AG10803 (cell line): ENCODE data around the gene YWHAG.

Source experiments
- DNase-seq: peaks from one replicate; pipeline ENCODE4 v3.0.0; 2010; ENCODE audit warnings: low read depth
- H3K4me3 ChIP-seq: 2 replicates; pipeline ENCODE4 v1.5.1; 2011; ENCODE audit warnings: mild to moderate bottlenecking, low read length, control low read depth
- TF ChIP-seq, protein P1 (sequence below): conservative IDR thresholded peaks from 2 replicates; pipeline ENCODE4 v1.5.1; 2011; ENCODE audit warnings: mild to moderate bottlenecking, low read length, control low read depth, inconsistent platforms

The YWHAG gene

DNA sequence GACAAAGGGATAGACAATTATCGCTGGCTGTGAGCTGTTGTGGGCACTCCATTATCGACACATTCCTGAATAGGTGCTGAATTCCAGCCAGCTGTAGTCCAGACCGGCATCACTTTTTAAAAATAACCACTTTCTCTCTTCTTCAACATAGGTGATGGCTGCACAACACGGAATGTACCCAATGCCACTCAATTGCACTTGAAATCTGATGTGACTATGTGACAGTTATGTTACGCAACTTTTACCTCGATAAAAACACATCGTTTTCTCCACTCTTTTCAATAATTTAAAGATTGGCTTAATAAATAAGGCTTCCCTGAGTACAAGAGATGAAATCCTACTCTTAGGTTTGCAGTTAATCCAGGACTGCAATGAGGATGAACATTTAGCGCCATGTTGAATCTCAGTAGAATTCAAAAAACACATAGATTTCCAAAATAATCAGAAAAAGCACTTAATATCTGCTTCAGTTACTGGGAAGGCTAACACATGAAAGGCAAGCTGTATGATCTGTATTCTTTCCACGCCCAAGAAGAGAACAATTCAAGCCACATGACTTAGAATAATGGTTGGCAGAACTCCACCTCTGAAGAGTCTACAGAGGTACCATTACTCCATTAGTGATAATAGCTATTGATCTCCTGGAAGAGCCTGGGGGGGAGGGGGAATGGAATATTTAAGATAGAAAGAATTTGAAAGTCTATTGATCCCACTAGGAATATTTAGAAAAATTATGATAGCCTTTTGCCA lies 3.6 kb downstream of the YWHAG start:
- TF ChIP-seq, protein P1, sequence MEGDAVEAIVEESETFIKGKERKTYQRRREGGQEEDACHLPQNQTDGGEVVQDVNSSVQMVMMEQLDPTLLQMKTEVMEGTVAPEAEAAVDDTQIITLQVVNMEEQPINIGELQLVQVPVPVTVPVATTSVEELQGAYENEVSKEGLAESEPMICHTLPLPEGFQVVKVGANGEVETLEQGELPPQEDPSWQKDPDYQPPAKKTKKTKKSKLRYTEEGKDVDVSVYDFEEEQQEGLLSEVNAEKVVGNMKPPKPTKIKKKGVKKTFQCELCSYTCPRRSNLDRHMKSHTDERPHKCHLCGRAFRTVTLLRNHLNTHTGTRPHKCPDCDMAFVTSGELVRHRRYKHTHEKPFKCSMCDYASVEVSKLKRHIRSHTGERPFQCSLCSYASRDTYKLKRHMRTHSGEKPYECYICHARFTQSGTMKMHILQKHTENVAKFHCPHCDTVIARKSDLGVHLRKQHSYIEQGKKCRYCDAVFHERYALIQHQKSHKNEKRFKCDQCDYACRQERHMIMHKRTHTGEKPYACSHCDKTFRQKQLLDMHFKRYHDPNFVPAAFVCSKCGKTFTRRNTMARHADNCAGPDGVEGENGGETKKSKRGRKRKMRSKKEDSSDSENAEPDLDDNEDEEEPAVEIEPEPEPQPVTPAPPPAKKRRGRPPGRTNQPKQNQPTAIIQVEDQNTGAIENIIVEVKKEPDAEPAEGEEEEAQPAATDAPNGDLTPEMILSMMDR, result no peak
- no peak overlapping the region for H3K4me3 ChIP-seq
- DNase-seq, result no peak

DNA sequence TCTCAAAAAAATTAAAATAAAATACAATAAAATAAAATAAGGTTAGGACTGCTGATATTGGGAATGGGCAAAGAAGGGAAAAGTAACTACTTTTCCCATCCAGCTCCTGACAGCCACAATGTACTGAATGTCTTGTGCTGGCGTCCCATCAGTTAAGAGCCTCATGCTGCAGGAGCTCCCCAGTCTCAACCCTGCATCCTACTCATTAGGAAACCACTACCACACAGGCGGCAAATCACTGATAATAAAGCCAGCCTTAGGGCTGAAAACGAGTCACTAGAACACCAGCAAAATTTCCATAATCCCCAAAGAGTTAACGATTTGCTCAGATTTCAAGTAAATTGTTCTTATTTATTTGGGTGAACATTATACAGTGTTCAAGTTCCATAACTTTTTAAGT lies 4.3 kb downstream of the YWHAG start:
- DNase-seq, result no peak
- H3K4me3 ChIP-seq, result no peak overlapping the region
- TF ChIP-seq, protein P1, result no peak

- TF ChIP-seq, protein P1, result no peak
- no peak for DNase-seq
- H3K4me3 ChIP-seq, result no peak overlapping the region
These were observed 5.0 kb downstream of the YWHAG start for GRCh38 chr7:76353744-76354143.

- no peak overlapping the region for H3K4me3 ChIP-seq
- peak; percentile 49 for DNase-seq
- TF ChIP-seq, protein P1, result no peak
These were observed 6.6 kb downstream of the YWHAG start for GRCh38 chr7:76352193-76352592.

DNA sequence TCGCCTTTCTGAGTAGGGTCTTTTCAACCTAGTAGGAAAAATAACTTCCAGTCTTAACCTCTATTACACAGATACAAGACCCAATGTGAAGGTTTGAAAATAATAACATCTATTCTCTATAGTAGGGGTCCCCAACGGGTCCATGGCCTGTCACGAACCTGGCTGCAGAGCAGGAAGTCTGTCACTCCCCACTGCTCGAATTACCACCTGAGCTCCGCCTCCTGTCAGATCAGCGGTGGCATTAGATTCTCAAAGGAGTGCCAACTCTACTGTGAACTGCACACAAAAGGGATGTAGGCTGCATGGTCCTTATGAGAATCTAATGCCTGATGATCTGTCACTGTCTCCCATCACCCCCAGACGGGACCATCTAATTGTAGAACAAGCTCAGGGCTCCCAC lies 7.4 kb downstream of the YWHAG start:
- TF ChIP-seq, protein P1, result no peak
- no peak overlapping the region for H3K4me3 ChIP-seq
- DNase-seq, result no peak

DNA sequence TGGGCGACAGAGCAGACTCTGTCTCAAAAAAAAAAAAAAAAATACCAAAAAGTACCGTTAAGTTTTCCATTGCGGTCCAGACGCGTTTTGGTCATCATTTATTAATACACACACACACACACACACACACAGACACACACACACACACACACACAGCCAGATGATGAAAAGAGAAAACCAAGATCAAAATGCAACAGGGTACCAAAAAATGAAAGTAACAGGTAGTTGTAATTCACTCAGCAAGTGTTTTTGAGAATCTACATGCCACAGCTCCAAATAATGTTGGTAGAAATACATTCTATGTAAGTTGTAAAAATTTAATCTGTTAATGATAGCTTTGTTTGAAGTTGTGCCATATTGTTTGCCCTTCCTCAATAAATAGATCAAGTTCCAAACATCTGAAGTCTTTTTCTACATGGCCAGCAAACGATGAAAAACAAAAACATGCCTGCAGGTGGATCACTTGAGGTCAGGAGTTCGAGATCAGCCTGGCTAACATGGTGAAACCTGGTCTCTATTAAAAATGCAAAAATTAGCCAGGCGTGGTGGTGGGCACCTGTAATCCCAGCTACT lies 9.4 kb downstream of the YWHAG start:
- H3K4me3 ChIP-seq, result no peak overlapping the region
- TF ChIP-seq, protein P1, result no peak
- DNase-seq, result no peak

- DNase-seq, result no peak
- no peak overlapping the region for H3K4me3 ChIP-seq
- TF ChIP-seq, protein P1, result no peak
These were observed 11.1 kb downstream of the YWHAG start for GRCh38 chr7:76347710-76348109.
